Calu3 (cell line): ENCODE results near the gene NAV2. TPM values are rescaled to one million over a fixed set of nuclear protein-coding genes. Genes with fewer than 3 reads are reported as not detected.

Source experiments
- BruUV-seq: library from RNA; stranded (reverse); fragments of 400-500 nt; replicated peaks from 2 replicates; lab custom pipeline; 2021; lab: Mats Ljungman, UMichigan
- CTCF ChIA-PET: fragments of 300-600 bp; sonication (Branson Sonifier 250); formaldehyde crosslinking; loops from one replicate; lab custom pipeline; 2022; ENCODE audit warnings: antibody characterized with exemption; lab: Charles Lee
- DNase-seq: peaks from one replicate; pipeline ENCODE4 v3.0.0; 2022
- H3K27ac Mint-ChIP-seq: one replicate; pipeline ENCODE4 v1.8.0; 2022; ENCODE audit warnings: mixed read lengths; ENCODE audit not compliant: unreplicated experiment
- H3K27me3 Mint-ChIP-seq: one replicate; pipeline ENCODE4 v1.8.0; 2022; ENCODE audit warnings: mixed read lengths; ENCODE audit not compliant: unreplicated experiment
- H3K36me3 Mint-ChIP-seq: one replicate; pipeline ENCODE4 v1.8.0; 2022; ENCODE audit warnings: mild to moderate bottlenecking, moderate library complexity, mixed read lengths; ENCODE audit not compliant: insufficient read depth, unreplicated experiment
- H3K4me1 Mint-ChIP-seq: one replicate; pipeline ENCODE4 v1.8.0; 2022; ENCODE audit warnings: mild to moderate bottlenecking, low read depth, mixed read lengths; ENCODE audit not compliant: unreplicated experiment
- H3K4me3 Mint-ChIP-seq: one replicate; pipeline ENCODE4 v1.8.0; 2022; ENCODE audit warnings: mild to moderate bottlenecking, low read depth, moderate library complexity, mixed read lengths; ENCODE audit not compliant: unreplicated experiment
- H3K9me3 Mint-ChIP-seq: one replicate; pipeline ENCODE4 v1.8.0; 2022; ENCODE audit warnings: low read depth, mixed read lengths; ENCODE audit not compliant: unreplicated experiment
- intact Hi-C: fragments of 100-400 bp; cut with micrococcal nuclease; formaldehyde crosslinking; loops from one replicate; pipeline ENCODE4 v1.10.0; 2022; ENCODE audit not compliant: unreplicated experiment
- total RNA-seq: library from RNA; stranded (reverse); gene quantifications from 2 replicates; pipeline ENCODE4 v1.2.3, GENCODE V29; 2022
- TF ChIP-seq, protein P1 (sequence below): fragments of 200-600 bp; IDR thresholded peaks from one replicate; pipeline ENCODE4 v1.8.0; 2022; ENCODE audit warnings: antibody characterized with exemption; ENCODE audit not compliant: unreplicated experiment

Gene NAV2
- total RNA-seq, 1 experiment from 2014 or later: 21.4 TPM

DNA sequence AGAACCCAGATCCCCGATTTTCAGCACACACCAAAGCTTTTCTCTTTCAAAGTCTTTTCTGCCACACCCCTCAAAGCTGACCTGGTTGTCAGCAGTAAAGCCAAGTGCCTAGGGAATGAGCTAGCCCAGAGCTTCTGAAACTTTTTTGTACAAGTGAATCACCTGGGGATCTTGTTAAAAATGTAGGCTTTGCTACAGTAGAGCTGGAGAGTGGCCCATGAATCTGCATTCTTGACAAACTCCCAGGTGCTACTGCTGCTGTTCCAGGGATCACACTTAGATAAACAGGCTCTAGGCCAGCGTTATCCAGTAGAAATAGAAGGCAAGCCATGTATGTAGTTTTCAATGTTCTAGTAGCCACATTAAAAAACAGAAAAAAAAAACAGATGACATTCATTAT is 21.8 kb upstream of the NAV2 start:
- H3K27me3 Mint-ChIP-seq: no peaks in the 10 kb centered on the region
- H3K36me3 Mint-ChIP-seq: no peaks in the 10 kb centered on the region
- TF ChIP-seq, protein P1, sequence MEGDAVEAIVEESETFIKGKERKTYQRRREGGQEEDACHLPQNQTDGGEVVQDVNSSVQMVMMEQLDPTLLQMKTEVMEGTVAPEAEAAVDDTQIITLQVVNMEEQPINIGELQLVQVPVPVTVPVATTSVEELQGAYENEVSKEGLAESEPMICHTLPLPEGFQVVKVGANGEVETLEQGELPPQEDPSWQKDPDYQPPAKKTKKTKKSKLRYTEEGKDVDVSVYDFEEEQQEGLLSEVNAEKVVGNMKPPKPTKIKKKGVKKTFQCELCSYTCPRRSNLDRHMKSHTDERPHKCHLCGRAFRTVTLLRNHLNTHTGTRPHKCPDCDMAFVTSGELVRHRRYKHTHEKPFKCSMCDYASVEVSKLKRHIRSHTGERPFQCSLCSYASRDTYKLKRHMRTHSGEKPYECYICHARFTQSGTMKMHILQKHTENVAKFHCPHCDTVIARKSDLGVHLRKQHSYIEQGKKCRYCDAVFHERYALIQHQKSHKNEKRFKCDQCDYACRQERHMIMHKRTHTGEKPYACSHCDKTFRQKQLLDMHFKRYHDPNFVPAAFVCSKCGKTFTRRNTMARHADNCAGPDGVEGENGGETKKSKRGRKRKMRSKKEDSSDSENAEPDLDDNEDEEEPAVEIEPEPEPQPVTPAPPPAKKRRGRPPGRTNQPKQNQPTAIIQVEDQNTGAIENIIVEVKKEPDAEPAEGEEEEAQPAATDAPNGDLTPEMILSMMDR: no peak
- H3K27ac Mint-ChIP-seq: no peak overlapping the region
- intact Hi-C loops: no loop called here
- no peak overlapping the region for H3K4me3 Mint-ChIP-seq
- no peaks in the 10 kb centered on the region for H3K4me1 Mint-ChIP-seq
- BruUV-seq: no TSS peak
- H3K9me3 Mint-ChIP-seq: no peaks in the 10 kb centered on the region
- CTCF ChIA-PET: no interaction called here
- DNase-seq: no peak

DNA sequence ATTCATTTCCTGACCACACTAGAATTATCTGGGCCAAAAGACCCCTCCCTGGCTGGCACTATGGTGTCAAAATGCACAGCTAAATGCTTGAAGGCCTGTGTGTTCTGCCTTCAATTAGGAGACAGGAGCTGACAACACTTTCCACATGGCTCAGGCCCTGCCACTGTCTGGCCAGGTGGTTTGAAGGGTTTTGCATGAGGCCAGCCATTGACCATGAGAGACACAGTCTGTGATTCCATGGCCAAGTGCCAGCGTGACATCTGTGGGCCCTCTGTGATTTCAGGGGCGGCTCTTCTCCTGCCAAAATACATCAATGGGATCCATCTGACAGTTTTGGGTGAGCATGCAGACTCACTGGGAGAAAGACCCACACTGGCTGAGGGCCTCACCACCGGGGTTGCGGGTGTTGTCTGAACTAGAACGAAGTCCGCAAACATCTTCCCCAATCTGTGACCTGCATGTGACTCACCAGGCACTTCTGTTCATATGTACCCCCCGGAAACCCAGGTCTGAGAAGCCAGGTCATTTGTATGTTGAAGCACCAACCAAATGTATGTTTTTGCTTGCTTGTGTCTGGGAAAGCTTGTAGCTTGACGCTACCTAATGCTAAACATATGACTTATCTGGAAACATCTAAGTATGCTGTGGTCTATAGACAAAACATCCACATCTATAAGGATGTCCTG is 20.7 kb upstream of the NAV2 start:
- H3K27me3 Mint-ChIP-seq: no peaks in the 10 kb centered on the region
- H3K4me3 Mint-ChIP-seq: no peak overlapping the region
- no TSS peak for BruUV-seq
- CTCF ChIA-PET: no interaction called here
- H3K36me3 Mint-ChIP-seq: no peaks in the 10 kb centered on the region
- TF ChIP-seq, protein P1: no peak
- H3K27ac Mint-ChIP-seq: no peak overlapping the region
- intact Hi-C loops: no loop called here
- DNase-seq: no peak
- H3K4me1 Mint-ChIP-seq: no peaks in the 10 kb centered on the region
- no peaks in the 10 kb centered on the region for H3K9me3 Mint-ChIP-seq

DNA sequence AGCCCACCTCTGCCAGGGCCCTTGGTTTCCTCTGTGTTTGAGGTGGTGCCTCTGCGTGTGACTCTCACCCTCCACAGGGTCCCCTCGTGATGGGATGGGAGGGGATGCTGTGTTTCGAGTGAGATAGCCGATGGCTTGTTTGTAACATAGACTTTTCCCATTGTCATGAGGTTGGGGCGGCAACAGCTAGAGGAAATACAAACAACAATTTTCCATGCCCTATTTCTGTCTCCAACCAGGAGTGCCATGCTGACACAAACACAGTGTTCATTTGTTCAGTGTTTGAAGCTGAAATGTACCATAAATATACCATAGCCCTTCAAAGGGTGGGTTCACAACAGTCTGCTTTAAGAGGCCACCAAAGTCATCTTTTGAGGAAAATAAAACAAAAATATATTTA is 19.5 kb upstream of the NAV2 start:
- TF ChIP-seq, protein P1: no peak
- H3K27ac Mint-ChIP-seq: no peak overlapping the region
- no peaks in the 10 kb centered on the region for H3K9me3 Mint-ChIP-seq
- BruUV-seq: no TSS peak
- H3K4me1 Mint-ChIP-seq: peaks cover 7% of the 10 kb centered on the region
- intact Hi-C loops: no loop called here
- H3K4me3 Mint-ChIP-seq: no peak overlapping the region
- no peaks in the 10 kb centered on the region for H3K36me3 Mint-ChIP-seq
- no peak for DNase-seq
- no peaks in the 10 kb centered on the region for H3K27me3 Mint-ChIP-seq
- CTCF ChIA-PET: no interaction called here

DNA sequence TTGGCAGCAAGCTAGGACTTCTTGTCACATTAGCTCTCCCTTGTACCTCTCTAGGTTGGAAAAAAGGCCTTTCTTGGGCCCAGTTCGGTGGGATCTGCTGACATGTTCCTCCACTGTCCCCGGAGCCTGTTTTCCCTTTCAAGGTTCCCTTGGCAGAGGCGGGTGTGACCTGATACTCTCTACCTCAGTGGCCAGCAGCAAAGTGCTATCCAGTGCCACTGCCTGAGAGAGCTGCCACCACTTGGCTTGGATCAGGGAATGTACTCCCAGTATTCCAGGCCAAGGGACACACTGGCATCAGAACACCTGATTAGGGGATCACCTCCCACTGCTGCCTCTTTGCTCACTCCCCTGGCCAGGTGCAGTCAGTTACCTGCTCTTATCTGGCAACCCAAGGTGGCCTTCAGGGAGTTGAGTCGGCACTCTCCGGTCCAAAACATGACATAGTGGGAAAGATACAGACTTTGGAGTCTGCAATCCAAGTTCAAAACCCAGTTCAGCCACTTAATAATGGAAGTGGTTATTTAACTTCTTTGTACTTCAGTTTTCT is 17.8 kb upstream of the NAV2 start:
- intact Hi-C loops: no loop called here
- Mint-ChIP-seq H3K4me1 (peaks cover 12% of the 10 kb centered on the region), H3K27me3 (no peaks in the 10 kb centered on the region), H3K9me3 (no peaks in the 10 kb centered on the region), H3K4me3 (no peak overlapping the region), H3K36me3 (no peaks in the 10 kb centered on the region), H3K27ac (no peak overlapping the region)
- BruUV-seq: no TSS peak
- TF ChIP-seq, protein P1: no peak
- CTCF ChIA-PET: no interaction called here
- DNase-seq: no peak
